CMK (cell line): ENCODE measurements around the gene VAPB.
A peak's percentile ranks its signal among the peaks of the same experiment; 100 is the strongest.

Experiments used
- DNase-seq: peaks from one replicate; pipeline ENCODE4 v3.0.0-alpha.2; 2010; ENCODE audit warnings: low read depth

VAPB gene

DNA sequence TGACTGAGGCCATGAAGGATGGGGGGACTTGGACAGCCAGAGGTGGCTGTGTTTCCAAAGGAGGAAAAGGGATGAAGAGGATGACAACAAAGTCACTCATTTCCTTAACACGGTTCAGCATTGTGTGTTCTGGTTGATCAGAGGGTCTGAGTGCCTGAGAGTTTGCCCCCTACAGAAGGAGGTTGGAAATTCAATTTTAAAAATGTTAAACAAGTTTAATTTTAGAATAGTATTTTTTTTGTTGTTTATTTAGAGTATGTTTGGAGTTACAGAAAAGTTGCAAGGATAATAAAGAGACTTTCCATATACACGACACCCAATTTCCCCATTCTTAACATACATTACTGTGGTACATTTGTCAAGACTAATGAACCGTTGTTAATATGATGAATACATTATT, 10.3 kb upstream of the VAPB start:
- DNase-seq: no peak

DNA sequence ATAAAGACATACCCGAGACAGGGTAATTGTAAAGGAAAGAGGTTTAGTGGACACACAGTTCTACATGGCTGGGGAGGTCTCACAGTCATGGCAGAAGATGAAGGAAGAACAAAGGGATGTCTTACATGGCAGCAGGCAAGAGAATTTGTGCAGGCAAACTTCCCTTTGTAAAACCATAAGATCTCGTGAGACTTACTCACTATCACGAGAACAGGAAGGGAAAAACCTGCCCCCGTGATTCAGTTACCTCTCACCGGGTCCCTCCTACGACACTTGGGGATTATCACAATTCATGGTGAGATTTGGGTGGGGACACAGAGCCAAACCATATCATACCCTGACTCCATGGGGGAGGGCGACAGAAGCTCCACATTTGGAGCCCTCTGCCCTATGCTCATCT, 7.4 kb upstream of the VAPB start:
- DNase-seq: no peak

DNA sequence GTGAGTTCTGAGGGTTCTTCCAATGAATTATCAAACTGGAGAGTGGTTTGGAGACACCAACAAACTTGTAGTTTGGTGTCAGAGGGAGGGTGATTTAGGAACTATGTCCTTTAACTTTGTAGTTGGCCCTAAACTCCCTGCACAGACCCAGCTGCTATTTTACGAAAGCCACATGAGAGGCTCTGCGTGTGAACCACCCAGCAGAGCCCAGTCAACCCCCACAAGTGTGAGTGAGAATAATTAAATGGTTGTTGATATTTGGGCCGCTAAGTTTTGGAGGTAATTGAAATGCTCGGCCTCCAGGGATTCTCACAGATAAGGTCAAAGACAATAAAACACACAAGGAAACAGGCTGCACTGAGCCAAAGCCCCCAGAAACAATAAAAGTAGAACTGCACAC, 6.9 kb upstream of the VAPB start:
- DNase-seq: no peak

DNA sequence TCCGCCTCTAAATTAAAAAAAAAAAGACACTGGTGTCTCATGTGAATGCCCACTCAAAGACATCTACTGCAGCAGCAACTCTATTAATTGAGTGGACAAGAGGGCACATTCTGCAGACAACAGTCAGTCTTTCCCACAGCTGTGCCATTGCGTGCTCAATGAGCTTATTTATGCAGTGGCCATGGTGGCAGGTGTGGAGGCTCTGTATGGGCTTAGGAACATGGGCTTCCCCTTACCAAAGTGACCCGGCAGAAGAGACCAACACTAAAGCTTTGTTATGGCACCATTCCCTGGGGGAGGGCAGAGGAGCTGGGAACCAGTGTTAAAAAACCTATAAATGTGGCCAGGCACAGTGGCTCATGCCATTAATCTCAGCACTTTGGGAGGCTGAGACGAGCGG, 4.2 kb upstream of the VAPB start:
- no peak for DNase-seq

DNA sequence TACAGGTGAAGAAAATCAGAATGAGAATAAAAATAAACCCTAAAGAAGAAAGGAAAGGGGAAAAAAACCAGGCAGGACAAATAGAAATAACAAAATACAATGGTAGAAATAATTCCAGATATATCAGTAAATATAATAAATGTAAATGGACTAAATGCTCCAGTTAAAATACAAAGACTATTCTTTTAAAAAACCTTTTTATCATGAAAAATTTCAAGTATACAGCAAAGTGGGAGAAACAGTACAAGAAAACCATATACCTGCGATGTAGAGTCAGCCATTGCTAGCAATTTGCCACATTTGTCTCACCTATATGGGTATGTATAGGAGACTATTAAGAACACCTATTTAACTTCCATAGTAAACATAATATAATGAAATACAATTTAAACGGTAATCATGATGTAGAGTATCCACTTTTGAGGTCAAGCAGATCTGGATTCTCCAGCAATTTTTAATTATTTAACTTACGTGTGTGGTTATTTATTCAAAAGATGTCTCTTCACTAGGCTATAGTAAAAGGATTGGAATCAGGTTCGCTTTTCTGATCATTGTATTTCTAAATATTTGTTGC, 914 bp upstream of the VAPB start:
- no peak for DNase-seq

DNA sequence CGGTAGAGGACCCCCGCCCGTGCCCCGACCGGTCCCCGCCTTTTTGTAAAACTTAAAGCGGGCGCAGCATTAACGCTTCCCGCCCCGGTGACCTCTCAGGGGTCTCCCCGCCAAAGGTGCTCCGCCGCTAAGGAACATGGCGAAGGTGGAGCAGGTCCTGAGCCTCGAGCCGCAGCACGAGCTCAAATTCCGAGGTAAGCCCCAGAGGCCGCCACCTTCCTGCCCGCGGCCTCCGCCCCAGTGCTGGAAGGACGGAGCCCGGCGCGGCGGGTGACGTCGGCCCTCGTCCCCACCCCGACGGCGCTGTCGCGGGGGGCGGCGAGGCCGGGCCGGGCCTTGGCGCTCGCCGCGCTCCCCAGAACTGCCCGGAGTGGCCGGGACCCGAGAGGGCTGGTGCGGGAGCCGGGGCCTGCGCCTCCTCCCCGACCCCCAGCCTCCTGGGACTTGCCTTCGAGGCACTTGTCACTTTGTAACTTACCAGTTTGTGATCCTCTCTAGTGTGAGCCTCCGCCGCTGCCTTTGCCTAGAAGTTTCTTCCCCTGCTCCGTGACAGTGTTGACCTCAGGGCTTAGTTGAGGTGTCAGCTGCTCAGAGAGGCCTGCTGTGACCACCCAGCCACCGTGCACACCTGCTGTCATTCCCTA, 417 bp downstream of the VAPB start:
- peak; percentile 22 for DNase-seq

DNA sequence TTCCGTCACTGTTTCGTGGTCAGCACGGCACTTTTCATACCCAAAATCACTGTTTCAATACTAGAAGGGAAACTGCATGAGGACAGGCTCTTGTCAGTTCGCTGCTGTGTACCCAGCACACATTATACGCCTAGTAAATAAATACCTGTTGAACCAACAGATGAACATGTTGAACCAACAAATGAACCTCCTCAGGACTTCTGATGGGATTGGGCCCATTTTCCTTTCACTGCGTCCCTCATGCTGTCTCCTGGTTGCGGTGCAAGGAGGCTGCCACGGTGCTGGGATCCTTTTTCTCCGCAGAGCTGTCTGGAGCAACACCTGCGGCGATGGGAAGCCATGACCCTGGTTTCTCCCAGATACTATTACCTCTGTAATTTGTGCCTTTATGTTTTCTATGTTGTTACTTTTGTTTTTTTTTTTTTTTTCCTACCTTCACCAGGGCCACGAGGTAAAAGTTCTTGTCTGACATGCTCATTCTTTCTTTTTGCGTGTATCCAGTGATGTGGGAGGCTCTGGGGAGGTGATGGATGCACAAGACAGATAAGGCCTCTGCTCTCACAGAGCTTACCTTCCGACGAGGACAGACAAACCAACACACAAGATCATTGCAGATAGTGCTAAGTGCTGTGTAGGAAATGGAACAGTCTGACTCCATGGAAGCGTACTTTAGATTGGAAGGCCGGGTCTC, 1.1 kb downstream of the VAPB start:
- no peak for DNase-seq

DNA sequence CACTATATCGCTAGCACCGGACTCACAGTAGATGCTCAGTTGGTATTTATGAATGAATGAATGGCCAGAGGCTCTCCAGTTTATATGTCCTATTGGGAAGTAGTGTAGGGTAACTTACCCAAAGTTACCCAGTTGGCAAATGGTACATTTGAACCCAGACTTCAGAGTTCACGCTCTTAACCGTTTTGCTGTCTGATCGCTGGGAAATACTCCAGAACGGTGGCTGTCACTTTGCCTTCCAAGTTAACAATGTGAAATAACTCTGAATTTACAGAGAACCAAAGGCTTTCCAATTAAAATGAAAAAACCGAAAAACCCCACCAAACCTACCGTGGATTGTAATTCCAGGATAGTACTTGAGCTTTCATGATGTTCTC, 1.6 kb downstream of the VAPB start:
- DNase-seq: no peak

DNA sequence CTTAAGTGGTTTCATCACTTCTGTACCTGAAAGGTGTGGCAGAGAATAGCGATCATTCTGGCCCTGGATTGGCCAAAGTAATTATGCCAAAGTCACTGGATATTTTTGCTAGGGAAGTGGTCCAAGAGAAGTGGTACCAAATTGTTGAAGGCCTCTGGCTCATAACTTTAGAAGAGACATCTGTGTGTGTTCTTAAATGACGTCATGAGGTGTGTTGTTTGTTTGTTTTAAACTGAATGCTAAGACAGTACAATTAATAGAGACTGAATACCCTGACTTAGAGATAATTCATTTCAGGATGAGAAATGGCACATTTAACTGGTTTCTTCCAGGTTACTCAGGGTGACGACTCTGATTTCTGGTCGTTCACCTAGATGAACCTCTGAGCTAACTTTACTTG, 3.3 kb downstream of the VAPB start:
- no peak for DNase-seq

DNA sequence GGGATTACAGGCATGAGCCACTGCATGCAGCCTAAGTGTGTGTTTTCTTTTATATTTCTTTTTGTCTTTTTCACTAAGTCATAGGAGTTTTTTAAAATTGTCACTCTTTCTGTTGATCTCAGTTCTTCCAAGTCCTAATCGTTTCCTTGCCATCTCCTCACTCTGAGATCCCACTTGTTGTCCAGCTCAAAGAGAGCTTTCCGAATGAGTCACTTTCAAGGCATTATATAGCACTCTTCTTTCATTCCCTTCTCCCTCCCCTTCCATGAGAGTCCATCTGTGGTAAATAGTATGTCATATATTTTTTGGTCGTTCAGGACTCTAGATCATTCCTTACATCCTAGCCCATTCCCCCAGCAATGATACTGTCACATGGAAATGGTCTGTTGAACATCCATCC, 4.3 kb downstream of the VAPB start:
- no peak for DNase-seq

DNA sequence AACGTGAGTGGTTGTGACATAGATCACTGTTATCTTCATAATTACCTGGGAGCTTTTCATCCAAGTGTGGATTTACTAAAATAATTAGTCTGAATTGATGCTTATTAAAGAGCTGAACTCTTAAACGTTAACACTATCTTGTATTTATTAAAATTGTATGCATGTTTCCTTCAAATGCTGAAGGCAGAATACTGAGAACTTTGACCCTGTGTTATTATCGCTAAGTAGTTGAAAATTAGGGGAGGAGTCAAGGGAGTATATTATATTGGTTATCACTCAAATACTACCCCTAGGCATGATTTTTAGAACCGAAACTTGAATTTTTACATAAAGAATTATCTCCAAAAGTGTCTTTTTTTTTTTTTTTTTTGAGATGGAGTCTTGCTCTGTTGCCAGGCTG, 5.8 kb downstream of the VAPB start:
- DNase-seq: no peak

DNA sequence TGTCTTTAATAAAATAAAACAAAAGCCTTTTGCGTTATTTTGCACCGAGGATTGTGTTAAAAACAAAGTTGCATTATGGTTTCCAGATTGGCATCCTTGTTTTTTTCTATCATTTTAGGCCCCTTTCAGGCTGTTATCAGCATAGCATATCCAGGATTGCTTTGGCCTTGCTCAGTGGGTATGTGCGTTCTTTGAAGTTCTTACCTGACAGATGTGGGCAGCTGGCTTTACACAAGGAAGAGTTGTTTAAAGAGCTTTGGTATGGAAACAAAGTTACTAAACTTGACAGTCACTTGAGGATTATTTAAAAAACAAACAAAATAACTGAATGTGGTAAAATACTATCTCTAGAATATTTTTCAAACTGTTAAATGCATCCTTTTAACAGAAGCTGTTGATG, 6.6 kb downstream of the VAPB start:
- no peak for DNase-seq

DNA sequence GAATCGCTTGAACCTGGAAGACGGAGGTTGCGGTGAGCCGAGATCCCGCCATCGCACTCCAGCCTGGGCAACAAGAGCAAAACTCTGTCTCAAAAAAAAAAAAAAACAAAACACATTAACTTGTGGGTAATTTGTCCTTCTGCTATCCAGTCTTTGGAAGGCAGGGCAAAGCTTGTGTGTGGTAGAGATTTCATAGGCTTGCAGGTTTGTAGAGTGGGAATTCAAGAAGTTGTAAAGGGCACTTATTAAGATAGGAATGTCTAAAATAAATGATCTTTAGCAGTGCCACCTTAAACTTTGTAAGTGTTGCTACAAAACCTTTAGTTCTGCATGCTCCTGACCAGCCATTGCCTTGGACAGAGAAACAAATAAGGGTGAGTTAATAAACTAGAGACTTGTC, 8.4 kb downstream of the VAPB start:
- DNase-seq: no peak

DNA sequence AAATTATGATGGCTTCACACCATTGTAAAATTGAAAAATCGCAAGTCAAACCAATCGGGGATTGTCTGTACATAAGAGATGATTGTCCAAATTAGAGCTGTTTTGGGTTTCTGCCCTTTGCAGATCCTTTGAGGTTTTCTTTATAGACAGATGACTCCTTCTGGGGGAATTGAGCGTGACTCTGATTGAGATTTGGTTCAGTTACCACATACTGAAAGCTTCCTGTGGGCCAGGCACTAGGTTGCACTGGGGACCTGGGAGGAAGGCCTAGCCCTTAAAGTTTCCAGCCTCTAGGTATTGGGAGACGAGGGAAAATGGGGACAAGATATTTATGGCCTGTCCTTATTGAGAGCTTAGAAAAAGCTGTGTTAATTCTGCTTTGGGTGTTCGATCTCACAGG, 9.2 kb downstream of the VAPB start:
- DNase-seq: no peak

DNA sequence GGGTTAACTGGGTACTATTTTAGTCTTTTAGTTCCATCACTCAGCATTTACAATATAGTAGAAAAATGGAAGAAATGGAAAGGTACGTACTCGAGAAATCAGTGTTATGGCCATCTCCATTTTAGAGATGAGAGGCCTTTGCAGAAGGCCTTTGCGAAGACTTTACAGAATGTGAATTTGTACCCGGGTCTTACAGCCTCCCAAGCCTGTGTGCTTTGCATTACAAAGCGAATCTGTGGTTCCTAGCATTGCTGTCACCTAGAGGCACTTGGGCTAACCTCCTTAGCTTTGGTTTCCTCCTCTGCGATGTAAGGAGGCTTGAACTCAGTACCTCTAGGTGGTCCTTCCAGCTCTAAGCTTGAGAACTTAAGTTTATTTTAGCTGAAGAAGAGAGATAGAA, 10.9 kb downstream of the VAPB start:
- no peak for DNase-seq

DNA sequence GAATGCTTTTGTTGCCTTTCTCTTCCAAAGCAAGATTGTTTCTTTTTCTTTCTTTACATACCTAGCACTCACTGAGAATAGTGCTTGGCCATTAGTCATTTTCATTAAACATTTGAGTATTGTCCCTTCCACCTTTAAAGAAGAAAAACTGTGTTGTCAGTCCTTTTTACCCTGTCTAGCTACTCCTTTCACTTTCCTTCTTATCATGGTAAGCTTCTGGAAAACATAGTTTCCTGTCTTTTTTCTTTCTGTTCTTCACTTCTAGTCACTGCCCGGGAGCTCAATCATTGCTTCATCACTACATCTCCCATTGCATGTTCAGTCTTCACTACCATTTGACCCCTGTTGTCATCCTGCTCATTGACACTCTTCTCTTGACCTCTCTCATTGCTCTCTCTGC, 12.1 kb downstream of the VAPB start:
- DNase-seq: no peak

DNA sequence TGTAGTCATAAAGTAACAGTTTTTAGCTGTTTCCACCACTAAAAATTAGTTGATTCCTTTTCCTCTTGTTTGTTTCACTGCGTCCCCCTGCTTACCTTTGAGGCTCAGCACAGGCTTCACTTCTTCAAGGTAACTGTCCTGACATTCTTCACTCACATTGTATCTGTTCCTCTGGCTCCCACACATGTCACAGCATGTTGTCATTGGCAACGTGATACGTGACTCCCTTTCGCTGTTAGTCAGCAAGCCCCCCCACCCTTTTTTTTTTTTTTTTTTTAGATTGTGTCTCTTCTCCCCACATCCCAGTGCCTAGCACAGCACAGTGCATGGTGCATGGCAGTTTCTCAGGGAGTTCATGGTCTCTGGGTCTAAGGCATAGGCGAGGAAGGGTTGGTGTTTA, 13.3 kb downstream of the VAPB start:
- no peak for DNase-seq

DNA sequence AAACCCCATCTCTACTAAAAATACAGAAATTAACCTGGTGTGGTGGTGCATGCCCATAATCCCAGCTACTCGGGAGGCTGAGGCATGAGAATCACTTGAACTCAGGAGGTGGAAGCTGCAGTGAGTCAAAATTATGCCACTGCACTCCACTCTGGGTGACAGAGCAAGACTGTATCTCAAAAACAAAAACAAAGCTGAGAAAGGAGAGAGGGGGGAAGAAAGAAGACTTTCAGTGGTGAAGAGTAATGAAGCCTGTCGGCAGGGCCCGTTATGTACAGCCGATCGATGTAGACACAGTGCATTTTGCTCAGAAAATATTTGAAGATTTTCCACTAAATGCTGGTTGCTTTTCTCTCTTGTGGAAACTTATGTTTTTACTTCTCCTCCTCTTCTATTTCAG, 13.8 kb downstream of the VAPB start:
- DNase-seq: no peak

DNA sequence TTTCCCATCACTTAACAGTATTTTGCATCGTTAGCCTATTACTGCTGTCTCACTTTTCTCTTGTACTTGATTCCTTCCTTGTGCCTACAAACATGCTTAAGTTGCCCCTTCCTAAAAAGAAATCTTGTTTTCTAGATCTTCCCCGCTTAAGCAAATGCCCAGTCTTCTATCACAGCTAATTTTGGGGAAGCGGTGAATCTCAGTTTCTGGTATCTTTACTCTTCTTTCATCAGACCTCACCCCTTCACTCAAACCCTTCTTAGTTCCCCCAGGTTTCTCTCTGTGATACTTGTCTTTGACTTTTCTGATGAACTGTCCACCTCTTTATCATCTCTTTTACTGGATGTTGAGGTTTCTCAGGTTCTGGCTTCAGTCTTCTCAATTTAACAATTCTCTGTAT, 14.2 kb downstream of the VAPB start:
- DNase-seq: no peak

DNA sequence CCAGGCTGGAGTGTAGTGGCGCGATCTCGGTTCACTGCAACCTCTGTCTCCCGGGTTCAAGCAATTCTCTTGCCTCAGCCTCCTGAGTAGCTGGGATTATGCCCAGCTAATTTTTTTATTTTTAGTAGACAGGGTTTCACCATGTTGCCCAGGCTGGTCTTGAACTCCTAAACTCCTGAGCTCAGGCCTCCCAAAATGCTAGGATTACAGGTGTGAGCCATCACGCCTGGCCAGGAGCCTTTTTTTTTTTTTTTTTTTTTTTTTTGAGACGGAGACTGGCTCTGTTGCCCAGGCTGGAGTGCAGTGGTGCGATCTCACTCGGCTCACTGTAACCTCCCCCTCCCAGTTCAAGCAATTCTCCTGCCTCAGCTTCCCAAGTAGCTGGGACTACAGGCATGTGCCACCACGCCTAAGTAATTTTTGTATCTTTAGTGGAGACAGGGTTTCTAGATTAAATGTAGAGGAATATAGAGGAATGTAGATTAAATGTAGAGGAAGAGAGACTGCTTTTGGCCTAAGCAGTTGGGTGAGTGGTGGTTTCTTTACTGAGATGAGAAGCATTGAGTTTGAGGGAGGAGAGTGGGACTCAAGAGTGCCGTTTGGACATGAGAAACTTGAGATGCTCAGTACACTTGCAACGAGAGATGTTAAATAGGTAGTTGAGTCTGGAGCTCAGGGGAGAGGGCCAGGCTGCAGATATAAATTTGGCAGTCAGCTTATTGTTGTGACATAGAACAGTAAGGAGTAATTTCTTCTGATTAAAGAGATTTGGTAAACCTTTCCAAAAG, 16.7 kb downstream of the VAPB start:
- DNase-seq: no peak

DNA sequence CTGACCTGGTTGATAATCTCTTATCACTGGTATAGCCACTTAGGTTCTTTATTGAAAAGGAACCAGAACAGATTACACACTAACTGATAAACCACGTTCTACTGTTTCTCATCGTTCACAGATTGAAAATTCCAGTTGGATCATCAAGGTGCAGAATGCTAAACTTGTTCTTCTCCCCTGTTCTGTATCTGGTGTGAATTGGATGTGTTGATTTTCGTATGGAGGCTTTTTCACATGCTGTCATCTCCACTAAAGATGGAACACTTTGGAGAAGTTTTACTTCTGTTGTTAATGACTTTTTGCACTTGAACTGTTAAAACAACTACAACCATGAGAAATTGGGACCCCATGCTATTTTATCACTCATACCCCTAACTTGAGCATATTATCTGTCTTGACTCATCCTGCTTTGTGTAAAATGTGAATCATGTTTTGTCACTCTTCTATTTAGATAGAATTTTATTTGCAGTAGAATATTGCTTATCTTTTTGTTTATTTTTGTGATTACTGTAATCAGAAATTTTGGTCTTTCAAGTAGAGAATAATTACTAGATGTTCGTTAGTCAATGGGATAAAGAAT, 17.5 kb downstream of the VAPB start:
- no peak for DNase-seq

DNA sequence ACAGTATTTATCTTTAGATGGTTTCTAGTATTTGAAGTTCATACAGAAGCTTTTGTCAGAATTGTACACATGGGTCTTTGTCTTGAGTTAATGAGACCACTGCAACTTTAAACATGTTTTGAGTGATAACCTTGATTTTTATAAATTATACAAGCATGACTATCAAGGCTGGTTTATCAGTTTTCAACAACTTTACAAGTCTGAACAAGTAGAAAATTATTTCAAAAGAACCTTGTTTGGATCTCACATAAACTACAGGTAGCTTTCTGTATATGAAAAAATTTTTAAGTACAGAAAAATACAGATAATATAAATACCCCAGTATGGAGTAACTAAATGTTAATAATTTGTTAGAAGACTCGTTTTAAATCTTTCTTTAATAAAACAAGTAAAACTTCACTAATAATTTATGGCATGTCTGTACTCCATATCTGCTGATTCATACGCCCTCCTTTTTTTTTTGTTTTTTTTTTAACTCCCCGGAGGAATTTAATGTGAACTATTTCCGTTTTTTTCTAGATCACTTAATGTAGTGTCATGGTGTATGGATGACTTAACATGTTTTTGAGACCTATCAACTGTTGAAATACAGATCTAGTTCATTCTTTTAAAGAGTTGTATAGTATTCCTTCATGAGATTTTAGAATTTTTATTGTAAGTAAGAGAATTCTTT, 18.3 kb downstream of the VAPB start:
- DNase-seq: no peak
